NAMALWA (cell line): Measurements from ENCODE around the gene MAP1B.

ENCODE experiments used
- DNase-seq: peaks from one replicate; pipeline ENCODE4 v3.0.0-alpha.2; 2015; ENCODE audit warnings: low spot score

Gene MAP1B

DNA sequence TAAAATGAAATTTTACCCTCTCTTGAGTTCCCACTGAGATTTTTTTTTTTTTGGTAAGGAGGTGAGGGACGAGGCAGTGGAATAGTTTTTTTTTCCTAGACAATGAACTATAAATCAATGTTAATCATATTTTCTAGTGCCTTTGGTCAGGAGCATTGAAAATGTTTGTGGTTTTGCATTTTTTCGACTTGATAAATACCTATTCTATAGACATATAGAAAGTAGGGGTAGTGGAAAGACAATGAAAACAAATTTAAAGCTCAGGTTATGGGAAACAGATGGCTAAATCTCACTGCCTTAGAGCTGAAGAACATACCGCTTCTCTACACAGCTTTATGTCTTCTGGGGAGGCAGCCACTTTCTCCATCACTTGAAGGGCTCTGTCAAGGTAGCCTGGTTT lies 118.5 kb downstream of the MAP1B start:
- no peak for DNase-seq

- DNase-seq = no peak
These were observed 119.7 kb downstream of the MAP1B start for GRCh38 chr5:72226950-72227349.

DNA sequence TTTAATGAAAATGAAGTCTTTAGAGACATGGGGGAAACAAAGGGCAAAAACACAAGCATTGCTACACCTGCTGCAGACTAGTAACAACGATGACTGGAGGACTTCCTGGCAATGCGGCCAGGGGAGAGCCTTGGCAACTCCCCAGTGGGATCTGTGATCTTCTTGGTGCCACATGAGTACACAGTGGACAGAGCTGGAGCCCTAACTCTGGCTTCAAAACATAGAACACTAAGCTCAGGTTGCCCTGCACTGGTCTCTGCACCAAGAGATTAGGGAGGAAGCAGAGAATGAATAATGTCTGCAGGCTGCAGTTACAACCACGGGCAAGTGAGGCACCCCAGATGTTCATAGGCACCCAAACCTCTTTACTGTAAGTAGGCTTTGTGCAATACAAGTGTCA lies 121.7 kb downstream of the MAP1B start:
- no peak for DNase-seq

DNA sequence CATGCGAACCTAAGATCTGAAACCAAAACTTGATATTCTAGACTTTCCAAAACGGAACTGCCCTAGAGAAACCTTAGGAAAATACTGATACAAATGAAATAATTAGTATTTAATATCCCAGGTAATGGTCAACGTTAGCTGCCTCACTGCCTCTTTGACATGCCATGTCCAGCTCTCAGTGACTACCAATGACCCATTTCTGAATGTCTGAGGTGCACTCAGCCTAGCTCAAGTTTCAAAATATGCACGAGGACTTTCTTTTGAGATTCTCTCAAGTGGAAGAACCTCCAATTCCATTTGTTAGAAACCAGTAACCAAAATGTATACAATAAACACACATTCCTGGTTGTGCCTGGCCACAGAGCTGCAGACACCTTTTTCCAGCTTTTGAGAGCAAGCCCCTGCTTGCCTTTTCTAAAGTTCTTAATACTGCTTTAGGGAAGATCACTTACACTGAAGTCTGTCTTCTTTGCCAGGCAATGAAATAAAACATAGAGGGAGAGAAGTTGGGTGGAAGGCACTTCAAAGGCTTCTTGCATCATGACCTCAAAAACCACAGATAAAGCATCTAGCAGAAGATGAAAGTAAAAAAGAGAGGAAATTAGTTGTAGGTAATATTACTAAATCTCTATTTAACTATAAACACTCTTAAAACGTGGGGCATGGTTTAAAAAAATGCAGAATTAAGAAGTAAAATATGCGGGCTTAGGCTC lies 124.9 kb downstream of the MAP1B start:
- peak; percentile 14 for DNase-seq

DNA sequence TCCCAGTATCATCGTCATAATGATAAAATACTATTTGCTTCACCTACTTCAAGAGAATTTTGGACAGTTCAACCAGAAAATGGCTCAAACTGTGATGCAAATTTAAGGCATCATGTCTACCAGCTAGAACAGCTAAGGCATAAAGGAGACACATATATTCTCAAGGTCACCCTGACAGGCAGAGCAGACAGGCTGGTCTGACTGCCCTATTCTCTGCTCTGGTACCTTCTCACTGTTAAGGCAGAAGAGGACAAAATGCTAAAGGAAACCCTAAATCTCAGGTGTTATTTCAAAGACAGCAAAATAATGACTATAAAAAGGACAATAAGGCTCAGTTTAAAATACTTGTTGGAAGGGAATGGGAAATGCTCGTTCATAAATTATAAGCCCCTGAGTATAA lies 125.6 kb downstream of the MAP1B start:
- no peak for DNase-seq

DNA sequence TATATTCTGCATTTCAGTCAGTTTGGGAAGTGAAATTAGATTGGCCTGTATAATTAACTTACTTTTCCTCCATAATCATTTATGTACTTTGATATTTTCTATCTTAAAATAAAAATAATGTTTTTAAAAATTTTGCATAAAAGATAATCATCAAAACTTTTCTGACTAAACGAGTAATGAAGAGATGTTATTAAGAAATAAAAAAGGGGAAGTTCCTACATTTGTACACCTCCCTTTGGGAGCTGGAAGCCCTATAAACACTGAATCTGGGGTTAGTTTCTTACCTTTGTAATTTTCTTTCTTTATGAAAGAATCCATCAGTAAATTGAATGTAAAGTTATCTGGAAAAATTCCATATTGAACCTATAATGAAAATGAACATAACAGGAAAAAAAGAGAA lies 126.6 kb downstream of the MAP1B start:
- DNase-seq = no peak

GRCh38 chr5:72234265-72234700 lies 127.0 kb downstream of the MAP1B start:
- no peak for DNase-seq

DNA sequence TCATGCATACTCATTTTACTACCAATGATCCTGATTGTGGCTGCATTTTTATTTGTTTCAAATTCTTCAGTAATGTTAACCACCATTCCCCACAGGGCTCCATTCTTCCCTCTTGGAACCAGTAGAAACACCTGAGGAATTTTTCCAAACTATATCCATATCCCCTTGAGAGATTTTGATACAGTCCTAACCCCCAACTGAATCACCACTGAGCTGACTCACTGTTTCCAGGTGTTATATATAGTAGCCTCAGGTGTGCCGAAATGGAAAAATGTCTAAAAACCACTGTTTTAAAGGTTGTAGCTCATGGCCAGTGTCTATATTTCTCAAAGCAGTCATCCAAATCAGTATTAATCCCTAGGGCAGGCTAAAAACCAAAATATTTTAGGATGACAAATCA lies 127.6 kb downstream of the MAP1B start:
- no peak for DNase-seq

- no peak for DNase-seq
These were observed 128.4 kb downstream of the MAP1B start for GRCh38 chr5:72235725-72236124.

DNA sequence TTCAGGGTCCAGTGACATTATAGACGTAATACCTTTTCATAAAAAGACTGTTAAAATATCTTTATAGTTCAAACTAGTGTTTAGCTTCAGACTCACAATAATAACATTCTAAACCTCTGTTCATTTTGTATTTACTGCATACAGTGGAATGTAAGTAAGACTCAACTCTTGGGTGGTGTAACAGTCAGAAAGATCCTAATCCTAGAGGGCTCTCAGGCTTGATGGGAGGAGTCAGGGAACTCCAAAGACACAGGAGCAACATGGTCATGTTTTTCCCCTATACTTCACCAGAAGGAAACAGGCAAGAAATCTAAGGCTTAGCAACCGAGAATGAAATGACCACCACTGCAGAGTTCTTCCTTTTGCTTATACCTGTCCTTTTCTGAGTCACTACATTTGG lies 130.1 kb downstream of the MAP1B start:
- DNase-seq = no peak

DNA sequence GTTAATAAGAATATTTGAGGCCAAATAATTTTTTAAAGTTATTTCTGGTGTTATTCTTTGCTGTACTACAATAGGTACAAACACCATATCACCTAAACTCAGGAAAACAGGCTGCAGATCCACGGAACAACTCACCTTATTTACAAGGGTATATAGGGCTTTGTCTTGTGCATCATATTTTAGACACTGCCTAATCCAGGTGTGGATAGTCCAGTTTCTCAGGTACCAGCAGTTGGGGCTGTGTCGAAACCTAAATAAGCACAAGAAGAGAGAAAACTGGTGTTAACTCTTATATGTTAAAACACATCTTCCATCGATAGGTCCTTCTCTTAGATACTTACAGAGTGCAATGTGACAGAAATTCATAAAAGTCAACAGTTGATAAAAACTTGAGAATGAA lies 130.6 kb downstream of the MAP1B start:
- no peak for DNase-seq

GRCh38 chr5:72238712-72239445 lies 131.6 kb downstream of the MAP1B start:
- no peak for DNase-seq

- no peak for DNase-seq
These were observed 134.2 kb downstream of the MAP1B start for GRCh38 chr5:72241346-72242003.

DNA sequence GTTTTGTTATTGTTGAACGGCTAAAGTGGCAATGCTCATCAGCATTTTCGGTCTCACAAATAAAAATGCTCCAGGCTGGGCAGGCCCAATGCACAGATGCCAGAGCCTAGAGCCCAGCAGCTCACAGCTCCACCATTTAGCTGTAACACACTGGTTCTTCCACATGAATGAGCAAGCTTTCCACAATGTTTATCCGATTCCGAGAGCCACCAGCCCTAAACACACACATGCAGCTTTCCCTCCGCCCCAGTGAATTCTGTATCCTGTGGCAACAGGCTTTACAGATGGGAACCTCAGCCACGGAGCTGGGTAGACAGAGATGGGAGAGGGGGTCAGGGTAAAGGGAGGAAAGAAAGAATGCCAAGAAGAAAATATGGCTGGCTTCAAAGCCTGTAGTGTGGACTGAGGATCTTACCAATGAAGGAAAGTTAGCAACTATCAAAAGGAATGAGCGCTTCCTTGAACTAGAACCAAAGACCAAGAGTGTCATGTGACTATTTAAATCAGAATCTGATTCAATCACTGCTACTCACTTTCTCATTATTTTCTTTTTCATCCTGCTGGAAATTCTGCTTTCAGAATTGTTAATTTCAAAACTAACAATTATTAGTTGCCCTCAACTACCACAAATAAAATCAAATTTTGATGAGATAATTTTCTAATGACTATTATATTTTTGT lies 135.7 kb downstream of the MAP1B start:
- DNase-seq = no peak

DNA sequence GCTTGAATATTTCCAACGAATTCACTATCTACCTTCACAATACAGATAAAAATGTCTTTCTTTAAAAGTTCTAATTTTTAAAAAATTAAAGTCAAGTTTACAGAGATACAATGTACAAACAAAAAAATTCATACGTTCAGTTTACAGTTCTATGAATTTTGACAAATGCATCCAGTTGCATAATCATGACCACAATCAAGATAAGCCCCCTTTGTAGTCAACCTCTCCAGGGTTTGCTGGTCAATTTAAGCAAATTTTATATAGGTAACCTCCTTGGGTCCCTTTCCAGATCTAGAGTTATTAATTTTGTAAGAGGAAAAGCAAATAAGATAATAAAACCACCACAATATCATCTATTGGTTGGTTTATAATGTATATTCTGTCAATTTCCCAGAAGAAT lies 136.4 kb downstream of the MAP1B start:
- DNase-seq = no peak

DNA sequence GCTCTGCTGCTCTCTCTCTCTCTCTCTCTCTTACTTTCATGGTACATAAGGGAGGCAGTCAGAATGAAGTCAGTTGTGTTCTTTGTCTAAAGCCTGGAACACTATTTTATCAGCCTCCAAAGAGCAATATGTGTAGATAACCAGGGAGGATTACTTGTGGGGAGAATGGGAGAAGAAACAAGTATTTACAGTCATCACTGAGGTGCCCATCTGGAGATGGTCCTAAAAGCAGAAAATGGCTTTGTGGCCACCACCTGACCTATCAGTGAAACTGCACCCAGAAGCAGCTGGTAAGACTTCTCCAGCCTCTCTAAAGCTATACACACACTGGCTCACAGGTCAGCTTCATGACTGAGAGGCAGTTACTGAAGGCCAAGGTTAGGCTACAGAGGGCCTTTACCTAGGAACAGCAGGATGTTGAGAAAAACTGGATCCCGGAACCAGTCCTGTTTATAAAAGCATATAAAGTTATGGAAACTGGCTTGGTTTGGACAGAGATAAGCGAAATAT lies 137.6 kb downstream of the MAP1B start:
- peak; percentile 47 for DNase-seq

DNA sequence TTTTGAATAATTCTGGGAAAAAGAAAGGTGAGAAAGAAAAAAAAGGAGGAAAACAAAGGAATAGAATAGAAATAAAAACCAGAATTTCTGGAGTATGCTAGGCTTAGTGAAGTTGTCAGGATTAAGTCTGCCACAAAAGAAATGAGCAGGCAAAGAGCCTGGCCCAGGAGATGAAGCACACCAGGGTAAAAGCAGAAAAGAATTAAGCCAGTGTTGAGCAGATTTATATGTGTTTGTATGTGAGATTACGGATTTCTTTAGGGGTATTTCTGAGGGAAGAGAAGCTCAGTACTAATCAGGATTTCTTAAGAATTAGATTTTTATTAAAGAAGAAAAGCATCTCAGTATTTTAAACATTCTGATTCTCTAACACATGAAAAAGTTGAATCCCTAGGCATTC lies 138.3 kb downstream of the MAP1B start:
- DNase-seq = no peak

GRCh38 chr5:72245951-72246532 lies 138.8 kb downstream of the MAP1B start:
- DNase-seq = no peak

DNA sequence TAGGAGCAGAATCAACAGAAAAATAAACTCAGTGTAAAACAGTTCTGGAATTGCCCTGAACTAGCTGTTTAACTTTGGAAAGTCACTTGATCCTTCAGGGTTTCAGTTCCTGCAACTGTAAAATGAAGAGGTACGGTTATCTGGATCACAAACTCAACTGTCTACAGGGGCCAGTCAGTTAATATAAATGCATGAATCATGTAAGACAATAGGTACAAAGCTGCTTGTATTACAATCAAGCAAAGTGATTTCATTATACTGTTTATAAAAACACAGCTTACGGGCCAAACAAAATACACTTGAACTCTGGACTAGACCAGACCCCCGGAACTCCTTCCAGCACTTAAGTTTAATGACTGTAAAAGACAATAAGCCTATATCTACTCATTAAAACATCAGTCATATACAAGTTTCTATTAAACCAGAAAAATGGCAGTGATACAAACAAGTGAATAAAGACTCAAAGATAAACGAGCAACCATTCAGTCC lies 139.7 kb downstream of the MAP1B start:
- DNase-seq = no peak

DNA sequence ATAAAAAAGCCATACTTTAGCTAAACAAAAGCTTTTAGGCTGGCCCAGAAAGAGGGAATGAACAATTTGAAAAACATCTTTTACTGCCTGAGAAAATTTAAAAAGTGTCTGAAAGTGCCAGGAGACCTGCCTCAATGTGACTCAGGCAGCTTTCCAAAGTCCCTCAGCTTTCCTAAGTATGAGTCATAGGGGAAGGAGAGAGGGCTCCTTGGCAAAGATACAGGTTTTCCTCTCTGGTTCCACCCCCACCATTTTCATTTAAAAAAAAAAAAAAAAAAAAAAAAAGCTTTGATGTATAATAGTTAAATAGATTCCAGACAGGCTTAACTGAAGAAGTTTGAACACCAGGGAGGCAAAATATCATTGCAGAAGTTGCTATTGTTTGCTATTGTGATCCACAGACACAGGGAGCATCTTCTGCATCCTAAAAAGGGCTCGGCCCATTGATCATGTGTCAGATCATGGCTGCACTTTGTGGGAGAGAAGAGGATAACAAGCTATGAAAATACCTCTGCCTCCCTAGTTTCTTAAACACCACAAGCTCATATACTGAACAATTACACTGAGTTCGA lies 141.2 kb downstream of the MAP1B start:
- no peak for DNase-seq

DNA sequence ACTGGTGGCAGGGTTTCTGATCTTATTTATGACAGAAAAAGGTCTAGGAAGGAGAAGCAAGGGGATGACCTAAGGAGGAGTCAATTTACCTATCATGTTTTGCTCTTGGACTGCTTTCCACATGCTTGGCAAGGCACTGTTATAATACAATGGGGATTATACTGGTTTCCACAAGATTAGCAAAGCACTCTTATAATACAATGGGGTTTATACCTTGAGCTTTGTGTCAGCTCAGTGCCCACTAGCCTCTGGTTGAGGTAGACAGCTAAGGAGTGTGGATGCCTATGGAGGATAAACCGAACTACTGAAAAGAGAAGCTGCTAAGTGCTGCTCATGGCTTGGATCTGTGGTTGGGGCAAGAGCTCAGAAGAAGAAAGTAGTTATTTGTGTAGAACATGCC lies 144.1 kb downstream of the MAP1B start:
- no peak for DNase-seq

DNA sequence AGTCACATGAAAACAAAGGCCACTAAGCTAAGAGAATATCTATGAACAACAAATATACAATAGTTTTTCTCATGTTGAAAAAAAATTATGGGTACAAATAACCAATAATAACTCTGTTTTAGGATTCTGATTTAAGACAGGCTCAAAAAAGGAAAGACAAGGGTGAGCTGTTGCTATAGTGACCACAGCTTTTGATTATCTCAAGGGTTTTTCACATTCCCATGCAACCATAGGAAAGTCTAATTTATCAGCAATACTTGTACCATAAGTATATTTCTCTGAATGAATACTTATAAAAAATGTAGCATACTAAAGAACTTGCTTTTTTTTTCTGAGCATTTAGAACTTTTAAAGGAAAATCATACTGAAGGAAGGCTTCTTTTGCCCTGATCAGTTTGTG lies 144.7 kb downstream of the MAP1B start:
- DNase-seq = no peak
